IPS-NIHi7 (cell line): ENCODE data around the gene CACNG4.

ENCODE experiments used
- DNase-seq: peaks from one replicate; pipeline ENCODE4 v3.0.0; 2012; ENCODE audit warnings: mixed read lengths; ENCODE audit errors: extremely low spot score

The CACNG4 gene

DNA sequence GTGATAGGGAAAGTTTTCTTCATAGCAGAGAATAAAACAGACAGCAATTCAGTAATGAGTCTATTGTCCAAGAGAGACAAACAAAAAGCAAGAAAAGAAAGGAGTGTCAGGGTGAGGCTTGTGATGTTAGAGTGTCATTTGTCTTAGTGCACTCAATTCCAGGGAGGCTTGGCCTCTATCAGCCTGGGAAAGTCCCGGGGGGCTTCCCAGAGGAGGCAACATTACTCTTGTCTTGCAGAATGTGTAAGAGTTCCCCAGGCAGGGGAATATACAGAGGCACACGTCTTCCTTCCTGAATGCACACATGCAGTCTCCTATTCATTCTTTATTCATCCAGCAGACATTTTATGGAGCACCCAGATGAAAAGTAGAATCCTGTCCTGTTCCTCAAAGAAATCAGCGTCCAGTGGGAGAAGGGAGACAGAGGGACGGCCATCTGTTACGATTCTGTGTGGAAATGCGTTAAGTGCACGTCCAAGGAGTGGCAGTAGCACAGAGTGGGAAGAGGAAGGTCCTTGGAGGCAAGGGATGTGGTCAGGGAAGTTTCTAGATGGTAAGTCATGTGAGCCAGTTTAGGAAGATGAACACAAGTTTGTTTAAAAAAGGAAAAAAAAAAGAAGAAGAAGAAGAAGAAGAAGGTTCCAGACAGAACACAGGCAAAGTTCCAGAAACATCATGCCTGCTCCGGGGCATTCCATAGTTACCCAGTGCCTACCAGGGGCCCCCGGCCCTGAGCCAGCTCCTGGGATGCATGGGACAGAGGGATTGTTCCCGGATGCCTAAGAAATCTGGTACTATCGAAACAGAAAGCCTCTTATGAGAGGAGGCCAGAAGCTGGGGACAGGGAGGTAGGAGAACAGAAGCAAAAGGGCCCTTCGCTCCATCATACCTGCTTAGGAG lies 21.1 kb downstream of the CACNG4 start:
- no peak for DNase-seq

- no peak for DNase-seq
Observed at GRCh38 chr17:66986659-66987058, 22.2 kb downstream of the CACNG4 start.

DNA sequence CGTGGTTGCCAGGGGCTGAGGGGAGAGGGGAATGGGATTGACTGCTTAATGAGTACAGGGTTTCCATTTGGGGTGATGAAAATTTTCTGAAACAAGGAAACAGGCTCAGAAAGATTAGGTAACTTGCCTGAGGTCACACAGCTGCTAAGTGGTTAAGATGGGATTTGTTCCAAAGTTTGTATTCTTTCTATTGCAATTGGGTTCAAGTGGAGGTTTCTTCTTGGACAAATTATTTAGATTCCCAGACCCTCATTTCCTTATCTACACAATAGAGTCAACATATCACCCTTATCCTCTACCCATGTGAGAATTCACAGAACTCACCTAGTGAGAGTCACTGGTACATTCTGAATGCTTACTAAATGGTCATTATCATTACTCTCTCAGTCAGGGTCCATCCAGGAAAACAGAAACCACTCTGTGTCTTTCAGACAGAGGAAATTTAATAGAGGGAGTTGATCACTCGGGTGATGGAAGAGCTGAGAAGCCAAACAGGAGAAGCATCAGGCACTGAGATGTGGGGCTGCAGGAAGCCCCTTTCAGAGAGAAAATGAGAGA lies 22.6 kb downstream of the CACNG4 start:
- no peak for DNase-seq

- DNase-seq, result no peak
Observed at GRCh38 chr17:66988069-66988798, 23.7 kb downstream of the CACNG4 start.

DNA sequence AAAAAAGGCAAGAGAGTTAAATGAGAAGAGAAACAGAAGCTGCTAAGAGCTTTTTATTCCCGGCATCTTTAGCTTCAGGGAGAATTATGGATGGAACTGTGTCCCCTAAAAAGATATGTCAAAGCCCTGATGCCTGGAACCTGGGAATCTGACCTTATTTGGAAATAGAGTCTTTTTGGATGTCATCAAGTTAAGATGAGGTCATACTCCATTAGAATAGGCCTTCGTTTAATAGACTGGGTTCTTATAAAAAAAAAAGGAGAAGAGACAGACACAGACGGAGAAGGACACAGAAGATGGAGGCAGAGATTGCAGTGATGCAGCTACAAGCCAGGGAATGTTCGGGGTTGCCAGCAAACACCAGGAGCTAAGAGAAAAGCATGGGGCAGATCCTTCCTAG lies 24.6 kb downstream of the CACNG4 start:
- DNase-seq, result no peak

GRCh38 chr17:66989579-66989978 lies 25.1 kb downstream of the CACNG4 start:
- no peak for DNase-seq

- no peak for DNase-seq
Observed at GRCh38 chr17:66990047-66990446, 25.5 kb downstream of the CACNG4 start.

- no peak for DNase-seq
Observed at GRCh38 chr17:66992911-66993442, 28.5 kb downstream of the CACNG4 start.

- no peak for DNase-seq
Observed at GRCh38 chr17:66994361-66994760, 29.9 kb downstream of the CACNG4 start.

DNA sequence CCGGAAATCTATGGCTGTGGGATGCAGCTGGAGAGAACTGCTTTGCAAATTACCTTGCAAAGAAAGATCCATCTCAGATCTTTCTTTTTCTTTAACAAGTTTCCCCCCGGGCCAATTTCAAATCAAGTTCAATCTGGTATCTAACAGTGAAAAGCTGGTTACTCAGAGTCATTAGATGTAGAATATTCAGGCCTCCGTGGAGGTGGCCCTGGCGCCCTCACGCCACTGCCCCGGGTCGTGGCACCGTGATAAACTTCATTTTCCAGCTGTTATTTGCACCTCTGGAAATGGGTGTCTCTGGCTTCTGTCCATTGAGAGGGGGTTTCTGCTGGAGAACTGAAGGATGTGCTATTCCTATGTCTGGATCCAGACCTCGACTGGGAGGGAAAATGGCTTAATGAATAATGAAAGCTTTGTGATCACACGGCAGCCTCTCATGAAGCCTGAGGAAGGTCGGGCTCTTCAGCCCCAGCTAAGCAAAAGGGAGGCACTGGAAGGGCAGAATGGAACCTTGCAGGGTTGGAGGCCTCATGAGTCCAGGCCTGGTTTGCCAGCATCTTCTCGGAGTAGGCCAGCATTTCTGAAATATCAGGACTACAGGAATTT lies 30.5 kb downstream of the CACNG4 start:
- no peak for DNase-seq

GRCh38 chr17:66995944-66996343 lies 31.4 kb downstream of the CACNG4 start:
- no peak for DNase-seq

DNA sequence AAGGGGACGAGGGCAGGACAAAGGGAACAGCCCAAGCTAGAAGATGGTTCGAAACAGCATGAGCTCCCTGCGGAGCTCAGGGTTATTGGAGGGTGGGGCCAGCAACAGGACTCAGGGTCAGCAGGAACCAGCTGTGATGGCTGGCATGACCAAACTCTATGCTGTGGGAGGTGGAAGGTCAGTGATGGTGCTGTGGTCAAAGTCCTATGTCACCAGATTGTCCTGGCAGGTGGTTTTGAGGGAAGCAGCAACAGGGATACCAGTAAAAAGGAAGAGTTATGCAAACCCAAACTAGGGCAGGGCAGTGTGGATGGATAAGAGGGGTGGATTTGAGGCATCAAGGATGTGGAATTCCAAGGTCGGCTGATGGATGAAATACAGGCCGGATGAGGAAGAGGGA lies 32.4 kb downstream of the CACNG4 start:
- DNase-seq, result no peak

GRCh38 chr17:67003231-67003630 lies 38.7 kb downstream of the CACNG4 start:
- DNase-seq, result no peak

DNA sequence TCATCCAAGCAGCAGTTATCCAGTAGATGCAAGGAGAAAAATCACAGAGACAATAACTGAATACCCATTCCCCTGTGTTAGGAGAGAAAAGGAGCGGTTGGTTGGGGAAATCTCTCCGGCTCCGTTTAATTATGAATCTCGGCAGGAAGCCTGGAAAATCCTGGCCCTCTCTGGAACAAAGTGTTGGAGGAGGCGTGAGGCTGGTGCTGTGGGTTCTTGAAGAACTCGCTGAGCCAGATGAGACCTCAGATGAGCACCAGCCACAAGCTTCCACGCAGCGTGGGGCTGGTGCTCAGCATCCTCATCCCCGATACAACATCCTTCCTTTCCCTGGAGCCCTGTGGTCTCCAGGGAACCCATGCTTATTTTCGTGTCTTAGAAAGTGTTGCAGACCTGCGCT lies 39.7 kb downstream of the CACNG4 start:
- DNase-seq, result no peak

DNA sequence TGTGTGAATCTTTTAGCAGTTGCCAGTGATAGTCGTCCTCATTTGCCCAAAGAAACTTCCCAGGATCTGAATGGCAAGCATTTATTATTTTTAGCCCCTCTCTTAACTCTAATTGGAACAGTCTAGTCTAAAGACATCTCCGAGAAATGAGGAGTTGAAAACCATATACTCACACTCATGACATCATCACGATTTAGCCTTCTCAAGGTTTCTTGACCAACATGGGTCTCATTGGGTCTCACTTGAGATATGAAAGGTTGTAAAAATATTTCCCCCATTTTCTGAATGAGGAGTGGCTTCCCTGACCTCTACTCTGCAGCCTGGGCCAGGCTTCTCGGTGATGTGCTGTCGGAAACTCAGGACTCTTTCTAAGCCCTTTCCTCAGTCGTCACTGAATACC lies 42.8 kb downstream of the CACNG4 start:
- DNase-seq, result no peak

DNA sequence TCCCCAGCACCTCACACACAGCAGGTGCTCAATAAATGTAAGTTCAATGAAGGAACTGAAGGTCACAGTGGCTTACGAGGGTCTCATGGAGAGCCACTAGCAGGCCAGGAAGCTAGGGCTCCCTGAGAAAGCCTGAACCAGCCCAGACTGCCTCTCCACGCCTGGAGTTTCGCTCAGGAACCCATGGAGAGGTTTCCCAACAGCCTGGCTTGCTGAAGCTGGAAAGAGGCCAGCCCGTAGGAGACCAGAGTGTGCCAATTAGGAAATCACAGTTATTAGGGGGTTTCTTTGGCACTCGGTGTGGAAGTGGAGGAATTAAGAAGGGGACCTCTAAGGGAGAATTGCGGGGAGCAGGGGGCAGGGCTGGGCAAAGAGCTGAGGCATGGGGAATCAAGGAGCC lies 43.6 kb downstream of the CACNG4 start:
- no peak for DNase-seq

DNA sequence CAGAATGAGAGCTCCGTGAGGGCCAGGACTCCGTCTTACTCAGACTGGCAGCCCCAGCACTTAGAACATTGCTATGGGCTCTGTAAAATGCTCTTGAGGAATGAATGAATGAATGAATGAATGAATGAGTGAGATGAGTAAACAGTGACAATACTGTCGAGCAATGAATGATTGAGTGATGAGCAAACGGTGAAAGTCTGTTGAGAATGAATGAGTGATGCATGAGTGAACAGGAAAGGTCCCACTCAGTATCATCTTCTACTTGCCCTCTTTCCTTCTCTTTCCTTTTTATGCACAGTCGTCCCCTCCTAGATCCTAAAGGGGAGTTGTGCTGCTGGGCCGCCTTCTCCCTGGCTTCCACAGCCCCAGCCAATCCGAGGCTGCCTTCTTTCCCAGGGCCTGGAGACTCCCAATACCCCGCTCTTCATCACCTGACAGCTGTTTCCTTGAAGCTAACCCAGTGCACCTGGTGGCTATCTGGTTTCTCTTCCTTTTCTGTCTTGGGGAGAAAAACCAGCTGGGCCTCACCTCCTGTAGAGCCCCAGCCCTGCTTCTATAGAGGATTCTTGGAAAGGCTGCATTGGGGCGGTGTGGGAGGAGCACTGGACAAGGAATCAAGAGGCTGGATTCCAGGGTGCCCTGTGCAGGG lies 47.1 kb downstream of the CACNG4 start:
- DNase-seq, result no peak

- no peak for DNase-seq
Observed at GRCh38 chr17:67013891-67014290, 49.4 kb downstream of the CACNG4 start.

DNA sequence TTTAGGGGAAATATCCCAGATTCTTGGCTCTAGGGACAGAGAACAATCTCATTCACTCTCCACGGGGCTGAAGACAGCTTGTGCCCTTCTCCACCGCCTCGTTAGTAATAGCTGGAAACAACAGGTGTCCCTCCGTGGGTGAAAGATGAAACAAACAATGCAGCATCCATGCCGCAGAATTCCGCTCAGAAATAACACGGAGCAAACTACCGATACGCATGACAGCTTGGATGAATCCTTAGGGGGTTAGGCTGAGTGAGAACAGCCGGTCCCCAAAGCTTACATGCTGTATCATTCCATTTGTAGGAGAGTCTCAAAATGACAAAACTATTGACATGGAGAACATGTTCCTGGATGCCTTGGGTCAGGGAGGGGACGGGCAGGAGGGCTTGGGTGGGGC lies 50.5 kb downstream of the CACNG4 start:
- DNase-seq, result no peak

GRCh38 chr17:67016039-67016762 lies 51.7 kb downstream of the CACNG4 start:
- DNase-seq, result peak; percentile 87

GRCh38 chr17:67017910-67018309 lies 53.4 kb downstream of the CACNG4 start:
- DNase-seq, result no peak
